Mucosa of rectum (tissue), 2 donors: ENCODE data around the gene GBP2.
A peak's percentile ranks its signal among the peaks of the same experiment; 100 is the strongest.

Experiments
- H3K27ac ChIP-seq, 2 donors: one replicate each; pipeline ENCODE4 v1.7.0; 2013; ENCODE audit warnings: inconsistent platforms in 2 of 2, low read depth in 2 of 2, low read length in 2 of 2
- H3K27me3 ChIP-seq, 2 donors: one replicate each; pipeline ENCODE4 v1.7.0; 2013; ENCODE audit warnings: low read length in 2 of 2; ENCODE audit not compliant: control insufficient read depth in 2 of 2, insufficient read depth in 2 of 2
- H3K36me3 ChIP-seq, 2 donors: one replicate each; pipeline ENCODE4 v1.7.0; 2013; ENCODE audit warnings: low read length in 2 of 2; ENCODE audit not compliant: control insufficient read depth in 2 of 2, insufficient read depth in 2 of 2
- H3K4me1 ChIP-seq, 2 donors: one replicate each; pipeline ENCODE4 v1.7.0; 2013; ENCODE audit warnings: low read length in 2 of 2, mild to moderate bottlenecking in 1 of 2; ENCODE audit not compliant: control insufficient read depth in 2 of 2, insufficient read depth in 2 of 2
- H3K4me3 ChIP-seq, 2 donors: one replicate each; pipeline ENCODE4 v1.7.0; 2013; ENCODE audit warnings: low read length in 2 of 2
- H3K9ac ChIP-seq, 2 donors: one replicate each; pipeline ENCODE4 v1.7.0; 2013; ENCODE audit warnings: low read length in 2 of 2, low read depth in 1 of 2, mild to moderate bottlenecking in 1 of 2
- H3K9me3 ChIP-seq, 2 donors: one replicate each; pipeline ENCODE4 v1.7.0; 2013; ENCODE audit warnings: low read length in 2 of 2; ENCODE audit not compliant: control insufficient read depth in 2 of 2
- donor health status: healthy.
- donor health status: Normal muscosa, but diverticular disease.

GBP2 gene

DNA sequence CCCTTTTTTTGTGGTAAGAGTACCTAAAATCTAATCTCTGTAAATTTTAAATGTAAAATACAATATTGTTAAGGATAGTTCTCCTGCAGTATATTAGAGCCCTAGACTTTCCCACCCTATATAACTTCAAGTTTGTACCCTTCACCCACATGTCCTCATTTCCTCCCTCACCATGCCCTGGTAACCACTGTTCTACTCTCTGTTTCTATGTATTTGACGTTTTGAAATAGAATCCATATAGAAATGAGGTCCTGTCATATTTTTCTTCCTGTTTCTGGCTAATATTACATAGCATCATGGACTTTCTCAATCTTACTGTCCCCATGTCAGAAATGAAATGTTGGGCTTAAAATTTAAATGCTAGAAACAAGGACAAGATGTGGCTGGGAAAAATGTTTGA is 25.1 kb upstream of the GBP2 start:
- H3K27ac ChIP-seq = no peak overlapping the region
- no peak overlapping the region for H3K4me3 ChIP-seq
- H3K36me3 ChIP-seq = no peaks in the 10 kb centered on the region
- no peaks in the 10 kb centered on the region for H3K9me3 ChIP-seq
- H3K9ac ChIP-seq = no peak overlapping the region
- no peaks in the 10 kb centered on the region for H3K27me3 ChIP-seq
- H3K4me1 ChIP-seq = no peaks in the 10 kb centered on the region

DNA sequence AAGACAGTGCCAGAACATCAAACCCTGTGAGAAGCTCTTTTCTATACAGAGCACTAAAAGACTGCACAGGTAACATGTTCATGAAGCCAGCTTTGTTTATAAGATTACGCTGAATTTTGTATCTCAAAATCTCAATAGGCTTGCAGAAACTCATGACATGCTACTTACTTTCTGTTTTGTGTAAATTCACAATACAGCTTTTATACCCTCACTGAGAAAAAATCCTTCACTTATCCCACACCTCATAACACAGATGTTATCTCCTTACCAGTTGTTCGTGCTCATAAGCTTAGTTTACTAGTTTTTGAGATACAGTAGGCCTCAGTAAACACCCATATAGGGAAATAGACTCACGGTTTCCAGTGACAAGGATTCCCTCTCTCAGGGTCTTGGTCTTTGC is 24.1 kb upstream of the GBP2 start:
- H3K27ac ChIP-seq = no peak overlapping the region
- no peaks in the 10 kb centered on the region for H3K27me3 ChIP-seq
- H3K4me1 ChIP-seq = no peaks in the 10 kb centered on the region
- H3K9ac ChIP-seq = no peak overlapping the region
- H3K9me3 ChIP-seq = no peaks in the 10 kb centered on the region
- H3K36me3 ChIP-seq = no peaks in the 10 kb centered on the region
- no peak overlapping the region for H3K4me3 ChIP-seq

- Histone ChIP-seq H3K4me1 (no peaks in the 10 kb centered on the region), H3K4me3 (no peak overlapping the region), H3K27me3 (no peaks in the 10 kb centered on the region), H3K9ac (no peak overlapping the region), H3K9me3 (no peaks in the 10 kb centered on the region), H3K27ac (no peak overlapping the region), H3K36me3 (no peaks in the 10 kb centered on the region)
These were observed 23.3 kb upstream of the GBP2 start for GRCh38 chr1:89149229-89149628.

DNA sequence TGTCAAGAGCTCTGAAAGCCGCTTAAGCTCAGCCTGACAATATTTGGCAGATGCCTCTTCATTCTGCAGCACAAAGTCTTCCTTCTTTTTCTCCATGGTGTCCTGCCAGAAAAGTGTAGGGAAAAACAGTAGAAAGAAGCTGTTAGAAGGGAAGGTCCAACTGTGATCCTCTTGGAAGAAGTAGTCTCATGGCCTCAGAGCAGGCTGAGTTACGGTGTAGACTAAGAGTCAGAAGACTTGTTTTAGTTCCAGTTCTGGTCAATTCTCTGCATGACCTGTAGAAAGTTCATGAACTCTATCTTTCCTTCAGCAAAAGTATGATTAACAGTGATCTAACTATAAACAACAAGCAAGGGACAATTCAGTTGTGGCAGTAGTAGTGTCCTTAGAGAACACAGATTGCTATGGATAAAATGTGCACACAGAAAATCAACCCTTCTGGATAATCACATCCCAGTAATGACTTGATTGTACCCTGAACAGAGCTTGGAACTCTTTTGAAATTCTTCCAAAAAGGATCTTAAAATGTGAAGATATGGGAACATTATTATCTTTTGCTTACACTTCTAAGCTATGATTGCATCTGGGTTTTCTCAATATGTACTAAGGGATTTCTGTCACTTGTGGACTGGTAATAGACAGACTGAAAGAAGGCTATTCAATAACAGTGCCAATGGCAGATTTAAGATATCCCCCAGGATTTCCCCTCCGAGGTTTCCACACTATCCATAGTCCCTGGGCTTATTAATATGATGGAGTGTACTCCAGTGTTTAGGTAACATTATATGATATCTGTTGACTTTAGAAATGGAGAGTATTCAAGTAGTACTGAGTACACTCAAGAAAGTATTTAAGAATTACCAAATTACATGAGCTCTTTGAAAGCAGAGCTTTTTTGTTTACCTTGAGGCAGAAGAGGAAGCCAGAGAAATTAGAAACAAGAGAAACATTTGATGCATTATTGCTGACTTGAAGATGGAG is 22.1 kb upstream of the GBP2 start:
- Histone ChIP-seq H3K4me1 (no peaks in the 10 kb centered on the region), H3K36me3 (no peaks in the 10 kb centered on the region), H3K9ac (no peak overlapping the region), H3K27me3 (no peaks in the 10 kb centered on the region), H3K4me3 (no peak overlapping the region), H3K27ac (no peak overlapping the region), H3K9me3 (no peaks in the 10 kb centered on the region)

DNA sequence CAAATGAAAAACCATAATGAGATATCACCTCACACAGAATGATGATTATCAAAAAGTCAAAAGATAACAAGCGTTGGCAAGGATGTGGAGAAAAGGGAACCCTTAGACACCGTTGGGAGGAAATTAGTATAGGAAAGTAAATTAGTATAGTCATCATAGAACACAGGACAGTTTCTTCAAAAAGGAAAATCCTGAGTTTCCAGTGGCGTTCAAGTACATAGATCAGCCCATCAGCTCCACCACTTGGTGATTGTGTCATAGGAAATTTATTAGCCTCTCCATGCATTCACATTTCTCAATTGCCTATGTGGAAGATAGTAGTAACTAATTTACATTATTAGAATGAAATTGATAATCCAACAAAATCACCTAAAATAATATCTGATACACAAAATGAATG is 20.8 kb upstream of the GBP2 start:
- H3K27ac ChIP-seq = no peak overlapping the region
- H3K9me3 ChIP-seq = no peaks in the 10 kb centered on the region
- no peaks in the 10 kb centered on the region for H3K4me1 ChIP-seq
- H3K27me3 ChIP-seq = no peaks in the 10 kb centered on the region
- H3K36me3 ChIP-seq = no peaks in the 10 kb centered on the region
- no peak overlapping the region for H3K4me3 ChIP-seq
- no peak overlapping the region for H3K9ac ChIP-seq

GRCh38 chr1:89143484-89143883 is 17.6 kb upstream of the GBP2 start:
- H3K4me3 ChIP-seq = no peak overlapping the region
- H3K36me3 ChIP-seq = no peaks in the 10 kb centered on the region
- no peaks in the 10 kb centered on the region for H3K27me3 ChIP-seq
- H3K4me1 ChIP-seq = no peaks in the 10 kb centered on the region
- H3K9me3 ChIP-seq = no peaks in the 10 kb centered on the region
- H3K27ac ChIP-seq = no peak overlapping the region
- no peak overlapping the region for H3K9ac ChIP-seq

DNA sequence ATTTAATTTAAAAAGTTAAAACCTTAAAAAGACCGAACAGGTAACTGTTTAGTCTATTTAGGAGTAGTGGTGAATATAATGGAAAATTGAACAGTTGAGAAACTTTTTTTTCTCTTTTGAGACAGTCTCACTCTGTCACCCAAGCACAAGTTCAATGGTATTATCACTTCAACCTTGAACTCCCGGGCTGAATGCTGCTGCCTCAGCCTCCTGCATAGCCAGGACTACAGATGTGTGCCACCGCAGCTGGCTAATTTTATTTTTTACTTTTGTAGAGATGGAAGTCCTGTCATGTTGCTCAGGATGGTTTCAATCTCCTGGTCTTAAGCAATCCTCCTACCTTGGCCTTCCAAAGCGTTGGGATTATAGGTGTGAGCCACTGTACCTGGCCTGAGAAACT is 16.2 kb upstream of the GBP2 start:
- Histone ChIP-seq H3K36me3 (no peaks in the 10 kb centered on the region), H3K4me3 (no peak overlapping the region), H3K9me3 (no peaks in the 10 kb centered on the region), H3K27me3 (no peaks in the 10 kb centered on the region), H3K9ac (no peak overlapping the region), H3K4me1 (no peaks in the 10 kb centered on the region), H3K27ac (no peak overlapping the region)

DNA sequence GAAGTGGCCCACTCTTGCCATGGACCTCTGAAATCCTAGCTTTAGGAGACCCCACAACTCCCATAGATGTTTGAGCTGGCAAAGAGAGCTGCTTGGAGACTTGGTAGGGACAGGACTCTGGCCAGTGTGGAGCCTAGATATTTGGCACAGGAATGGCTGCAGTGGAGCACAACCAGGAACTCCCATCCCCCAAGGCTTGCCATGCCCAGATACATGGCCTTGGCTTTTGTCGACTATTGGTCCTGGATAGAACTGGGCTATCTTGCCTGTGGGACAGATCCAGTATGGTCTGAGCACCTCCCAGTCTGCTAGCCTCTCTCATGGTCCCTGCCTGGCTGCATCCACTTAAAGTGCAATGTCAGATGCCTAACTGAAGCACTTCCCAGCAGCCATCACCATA is 7.8 kb upstream of the GBP2 start:
- H3K27ac ChIP-seq = no peak overlapping the region

GRCh38 chr1:89130716-89131115 is 4.8 kb upstream of the GBP2 start:
- Histone ChIP-seq H3K27ac (no peak overlapping the region), H3K4me1 (peaks cover 5 to 12% of the 10 kb centered on the region in 2 donors), H3K27me3 (no peaks in the 10 kb centered on the region), H3K9me3 (no peaks in the 10 kb centered on the region), H3K36me3 (no peaks in the 10 kb centered on the region), H3K9ac (no peak overlapping the region), H3K4me3 (no peak overlapping the region)

More for the DNA sequence above, 7.8 kb upstream of the GBP2 start:
- Histone ChIP-seq H3K27me3 (no peaks in the 10 kb centered on the region), H3K36me3 (no peaks in the 10 kb centered on the region), H3K9ac (no peak overlapping the region), H3K4me3 (no peak overlapping the region), H3K4me1 (peaks cover 5% of the 10 kb centered on the region in 2 donors), H3K9me3 (no peaks in the 10 kb centered on the region)

DNA sequence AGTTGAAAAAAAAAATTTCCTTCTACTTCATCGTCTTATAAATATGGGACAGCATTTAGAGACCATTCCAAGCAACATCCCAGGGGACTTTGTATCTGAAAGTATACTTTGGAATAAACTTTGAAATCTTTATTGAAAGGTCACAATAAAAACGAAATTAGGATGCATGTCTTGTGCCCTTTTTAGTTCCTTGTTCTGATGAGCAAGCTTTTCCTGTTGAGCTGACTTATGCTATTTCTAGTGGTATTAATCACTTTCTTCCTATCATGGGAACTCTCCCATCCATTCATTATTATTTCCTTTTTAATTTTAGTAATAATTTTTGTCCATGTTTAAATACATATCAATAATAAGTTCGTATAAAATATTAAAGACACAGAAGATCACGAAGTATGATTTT is 4.0 kb upstream of the GBP2 start:
- Histone ChIP-seq H3K9ac (no peak overlapping the region), H3K4me3 (no peak overlapping the region), H3K9me3 (no peaks in the 10 kb centered on the region), H3K36me3 (no peaks in the 10 kb centered on the region), H3K4me1 (peaks cover 5 to 12% of the 10 kb centered on the region in 2 donors), H3K27ac (peak overlapping the region; percentile 76 to 77), H3K27me3 (no peaks in the 10 kb centered on the region)
